NT2/D1 (cell line): Measurements from ENCODE around the gene MYO1A.
"Not testable (repeated sequence)": the region's sequence is repeated elsewhere in the genome, so short reads cannot be mapped to it uniquely, and the experiment has no call there.

Experiments used
- DNase-seq: peaks from one replicate; pipeline ENCODE4 v3.0.0-alpha.2; 2011; ENCODE audit warnings: low read depth, low spot score
- H3K27me3 ChIP-seq: 2 replicates; pipeline ENCODE4 v1.6.0; 2011; ENCODE audit warnings: mild to moderate bottlenecking; ENCODE audit not compliant: insufficient read length, insufficient read depth
- H3K36me3 ChIP-seq: 2 replicates; pipeline ENCODE4 v1.6.1; 2011; ENCODE audit warnings: mild to moderate bottlenecking, low read length, mixed read lengths; ENCODE audit not compliant: insufficient read depth, insufficient read length
- H3K4me1 ChIP-seq: 2 replicates; pipeline ENCODE4 v1.5.1; 2011; ENCODE audit not compliant: insufficient read depth, insufficient read length
- H3K4me3 ChIP-seq: 2 replicates; pipeline ENCODE4 v1.5.1; 2011; ENCODE audit warnings: low read depth; ENCODE audit not compliant: insufficient read length
- H3K9ac ChIP-seq: 2 replicates; pipeline ENCODE4 v1.6.0; 2011; ENCODE audit warnings: low read depth; ENCODE audit not compliant: insufficient read length
- H3K9me3 ChIP-seq: 2 replicates; pipeline ENCODE4 v1.5.1; 2011; ENCODE audit warnings: mild to moderate bottlenecking, low read length; ENCODE audit not compliant: insufficient read depth
- SUZ12 ChIP-seq: IDR thresholded peaks from 2 replicates; pipeline ENCODE4 v1.6.1; 2011; ENCODE audit not compliant: insufficient read length, insufficient read depth; ENCODE audit errors: extremely low read depth
- YY1 ChIP-seq: IDR thresholded peaks from 2 replicates; pipeline ENCODE4 v1.6.1; 2011; ENCODE audit not compliant: insufficient read length, insufficient read depth
- ZNF274 ChIP-seq: IDR thresholded peaks from 2 replicates; pipeline ENCODE4 v1.6.1; 2011; ENCODE audit warnings: mild to moderate bottlenecking, low read depth, low read length

MYO1A gene

DNA sequence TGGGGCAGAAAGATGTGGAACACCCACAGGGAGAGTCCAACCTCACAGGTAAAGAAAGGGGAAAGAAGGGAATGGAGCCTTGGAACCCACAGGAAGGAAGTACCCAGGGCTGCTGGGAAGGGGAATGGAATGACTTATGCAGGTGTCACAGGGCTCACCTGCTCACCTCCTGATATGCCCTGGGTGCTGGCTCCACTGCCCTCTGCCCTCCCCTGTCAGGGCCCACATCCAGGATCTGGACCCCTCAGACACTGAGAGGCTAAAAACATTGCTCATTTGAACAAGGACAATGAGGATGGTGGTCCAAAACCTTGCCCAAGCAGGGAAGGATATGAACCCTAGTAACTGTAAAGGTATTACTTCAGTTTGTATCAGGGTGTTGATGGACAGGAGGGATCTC is 62.9 kb downstream of the MYO1A start:
- H3K27me3 ChIP-seq: no peaks in the 10 kb centered on the region
- no peaks in the 10 kb centered on the region for H3K9me3 ChIP-seq
- TF ChIP-seq SUZ12: no peak
- no peak for TF ChIP-seq YY1
- TF ChIP-seq ZNF274: no peak
- DNase-seq: no peak
- no peak overlapping the region for H3K9ac ChIP-seq
- no peaks in the 10 kb centered on the region for H3K36me3 ChIP-seq
- no peaks in the 10 kb centered on the region for H3K4me1 ChIP-seq
- no peak overlapping the region for H3K4me3 ChIP-seq

DNA sequence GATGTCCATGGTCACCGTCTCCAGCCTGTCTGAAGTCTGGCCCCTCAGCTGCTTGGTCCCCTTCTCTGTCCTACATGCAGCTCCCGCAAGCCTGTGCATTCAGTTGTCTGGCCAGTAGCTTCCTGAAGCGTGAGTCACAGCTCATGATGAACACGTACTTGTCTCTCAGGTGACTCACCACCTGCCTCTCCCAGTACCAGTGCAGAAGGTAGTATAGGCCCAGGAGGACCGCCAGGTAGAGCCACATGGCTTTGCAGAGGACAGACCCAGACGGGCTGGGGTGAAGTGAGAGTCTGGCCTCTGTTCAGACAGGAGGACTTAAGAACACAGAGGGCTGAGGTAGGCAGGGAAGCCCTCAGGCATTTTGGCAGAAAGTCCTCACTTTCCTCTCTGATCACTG is 64.2 kb downstream of the MYO1A start:
- H3K36me3 ChIP-seq: not testable (repeated sequence)

DNA sequence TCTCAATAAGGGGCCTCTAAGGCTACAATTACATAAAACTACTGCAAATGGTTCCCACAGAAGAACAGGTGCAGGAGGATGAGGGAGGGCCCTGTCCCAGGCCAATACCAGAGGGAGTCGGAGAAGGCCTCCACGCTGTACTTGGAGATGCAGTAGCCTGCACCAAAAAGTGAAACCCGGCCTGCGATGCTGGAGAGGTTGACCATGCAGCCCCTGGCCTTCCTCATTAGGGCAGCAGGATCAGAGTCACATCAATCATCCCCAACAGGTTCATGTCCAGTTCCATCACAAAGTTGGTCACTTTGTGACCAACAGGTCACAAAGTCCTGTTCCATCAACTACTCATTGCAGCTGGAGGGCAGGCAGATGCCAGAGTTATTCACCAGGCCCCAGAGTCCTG is 66.5 kb downstream of the MYO1A start:
- Histone ChIP-seq H3K9ac (no peak overlapping the region), H3K9me3 (no peaks in the 10 kb centered on the region)
- TF ChIP-seq YY1: no peak
- TF ChIP-seq ZNF274: no peak
- no peak for TF ChIP-seq SUZ12

More for the DNA sequence above, 64.2 kb downstream of the MYO1A start:
- not testable (repeated sequence) for H3K4me1 ChIP-seq, H3K27me3 ChIP-seq, H3K4me3 ChIP-seq, H3K9ac ChIP-seq, H3K9me3 ChIP-seq, DNase-seq

DNA sequence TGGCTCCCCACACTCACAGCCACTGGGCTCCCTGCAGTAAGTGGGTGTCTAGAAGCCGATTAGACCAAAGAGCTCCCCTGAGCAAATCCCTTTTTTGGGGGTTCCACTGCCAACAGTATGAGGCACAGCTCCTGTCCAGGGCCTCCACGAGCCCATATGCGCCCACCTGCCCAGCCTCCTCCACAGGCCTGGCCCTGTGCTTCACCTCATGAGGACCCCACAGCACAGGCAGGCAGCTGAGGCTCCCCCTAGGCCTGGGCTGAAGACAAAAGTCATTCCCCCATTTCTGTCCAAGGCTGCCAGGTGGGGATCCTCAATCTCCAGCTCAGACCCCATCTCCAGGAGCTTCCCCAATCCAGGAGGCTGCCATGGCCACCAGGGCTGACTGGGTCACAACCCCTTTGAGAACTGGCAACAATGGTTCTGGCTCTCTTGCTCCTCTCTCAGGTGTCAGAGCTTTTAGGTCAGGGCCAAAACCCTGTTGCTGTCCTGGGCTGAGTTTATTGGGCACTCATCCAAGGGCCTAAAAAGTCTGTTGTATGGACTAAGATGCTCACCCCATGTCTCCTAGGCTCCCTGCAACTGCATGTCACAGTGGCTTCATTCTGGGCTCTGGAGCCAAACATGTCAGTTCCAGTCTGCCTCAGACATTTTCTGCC is 67.2 kb downstream of the MYO1A start:
- H3K9ac ChIP-seq, DNase-seq, H3K4me1 ChIP-seq, H3K27me3 ChIP-seq, H3K4me3 ChIP-seq, H3K36me3 ChIP-seq, H3K9me3 ChIP-seq: not testable (repeated sequence)

More for the DNA sequence above, 66.5 kb downstream of the MYO1A start:
- H3K4me3 ChIP-seq: no peak overlapping the region
- no peaks in the 10 kb centered on the region for H3K36me3 ChIP-seq
- no peaks in the 10 kb centered on the region for H3K27me3 ChIP-seq
- no peak for DNase-seq
- no peaks in the 10 kb centered on the region for H3K4me1 ChIP-seq

DNA sequence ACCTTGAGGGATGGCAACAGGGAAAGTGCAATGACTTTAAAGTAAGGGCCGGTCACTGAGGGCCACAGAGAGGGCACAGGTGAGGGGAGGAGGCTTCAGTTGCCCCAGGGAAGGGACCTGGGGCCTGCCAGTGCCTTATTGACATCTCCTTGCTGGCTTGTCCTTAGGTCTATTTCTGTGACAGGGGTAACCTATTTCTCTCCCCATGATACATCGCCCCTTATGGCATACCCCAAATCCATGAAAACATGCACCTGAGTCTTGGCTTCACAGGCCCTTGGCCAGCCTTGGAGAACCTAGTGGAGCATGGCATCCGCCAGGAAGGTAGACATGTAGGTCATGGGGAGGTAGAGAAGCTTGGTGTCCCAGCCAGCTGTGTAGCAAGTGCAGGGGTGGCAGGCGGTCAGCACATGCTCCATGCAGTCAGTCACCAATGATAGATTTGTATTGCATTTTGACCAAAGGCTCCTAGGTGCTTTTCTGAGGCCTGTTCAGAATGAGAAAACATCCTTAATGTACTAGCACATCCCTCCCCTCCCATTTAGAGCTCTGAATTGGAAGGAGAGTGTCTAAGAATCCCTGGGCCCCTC is 68.9 kb downstream of the MYO1A start:
- Histone ChIP-seq H3K9ac (no peak overlapping the region), H3K4me3 (no peak overlapping the region), H3K4me1 (no peaks in the 10 kb centered on the region), H3K27me3 (no peaks in the 10 kb centered on the region), H3K36me3 (no peaks in the 10 kb centered on the region), H3K9me3 (no peaks in the 10 kb centered on the region)
- TF ChIP-seq SUZ12 (no peak), ZNF274 (no peak), YY1 (no peak)
- DNase-seq: no peak

DNA sequence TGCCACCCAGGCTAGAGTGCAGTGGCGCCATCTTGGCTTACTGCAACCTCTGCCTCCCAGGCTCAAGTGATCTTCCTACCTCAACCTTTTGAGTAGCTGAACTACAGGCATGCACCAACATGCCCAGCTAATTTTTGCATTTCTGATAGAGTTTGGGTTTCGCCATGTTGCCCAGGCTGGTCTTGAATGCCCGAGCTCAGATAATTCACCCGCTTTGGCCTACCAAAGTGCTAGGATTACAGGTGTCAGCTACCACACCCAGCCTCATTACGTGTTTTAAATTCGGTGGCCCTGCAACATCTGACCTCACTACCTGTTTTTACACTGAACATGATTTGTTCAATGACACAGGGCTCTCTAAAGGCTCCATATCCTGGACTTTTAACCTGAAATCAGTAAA is 69.7 kb downstream of the MYO1A start:
- H3K9ac ChIP-seq: no peak overlapping the region
- H3K36me3 ChIP-seq: no peaks in the 10 kb centered on the region
- TF ChIP-seq ZNF274 (no peak), SUZ12 (no peak), YY1 (no peak)
- H3K4me1 ChIP-seq: no peaks in the 10 kb centered on the region
- no peak overlapping the region for H3K4me3 ChIP-seq
- DNase-seq: no peak
- no peaks in the 10 kb centered on the region for H3K27me3 ChIP-seq
- no peaks in the 10 kb centered on the region for H3K9me3 ChIP-seq

DNA sequence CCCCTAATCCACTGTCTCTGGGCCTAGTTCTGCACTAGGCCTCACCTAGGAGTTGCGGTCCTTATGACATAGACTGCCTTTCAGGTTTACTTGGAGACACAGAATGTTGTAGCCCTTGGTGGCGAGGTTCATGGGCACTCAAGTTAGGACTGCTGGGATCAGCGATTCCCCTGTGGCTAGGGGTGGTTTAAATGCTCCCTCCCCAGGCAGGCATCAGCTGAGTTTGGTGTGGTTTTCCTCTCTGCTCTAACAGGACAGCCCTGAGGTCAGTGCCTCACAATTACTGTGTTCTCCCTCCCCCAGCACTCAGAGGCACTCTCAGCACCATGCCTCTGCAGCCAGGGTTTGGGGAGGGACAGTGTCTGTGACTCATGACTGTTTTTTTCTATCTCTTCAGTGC is 70.3 kb downstream of the MYO1A start:
- Histone ChIP-seq H3K4me3 (no peak overlapping the region), H3K4me1 (no peaks in the 10 kb centered on the region), H3K9me3 (no peaks in the 10 kb centered on the region), H3K27me3 (no peaks in the 10 kb centered on the region), H3K9ac (no peak overlapping the region), H3K36me3 (no peaks in the 10 kb centered on the region)
- TF ChIP-seq ZNF274 (no peak), YY1 (no peak), SUZ12 (no peak)
- no peak for DNase-seq
